Mucosa of stomach (tissue), 1 donor: Measurements from ENCODE around the gene KCNT2.
"Not testable (repeated sequence)": the region's sequence is repeated elsewhere in the genome, so short reads cannot be mapped to it uniquely, and the experiment has no call there.

ENCODE experiments used
- H3K27me3 ChIP-seq: one replicate; pipeline ENCODE4 v1.7.0; 2013; ENCODE audit warnings: mild to moderate bottlenecking, low read length; ENCODE audit not compliant: control insufficient read depth, insufficient read depth
- H3K36me3 ChIP-seq: one replicate; pipeline ENCODE4 v1.7.0; 2013; ENCODE audit warnings: low read length; ENCODE audit not compliant: control insufficient read depth, insufficient read depth
- H3K4me1 ChIP-seq: one replicate; pipeline ENCODE4 v1.7.0; 2013; ENCODE audit warnings: mild to moderate bottlenecking, low read length; ENCODE audit not compliant: control insufficient read depth, insufficient read depth
- H3K4me3 ChIP-seq: one replicate; pipeline ENCODE4 v1.7.0; 2013; ENCODE audit warnings: low read length
- H3K9ac ChIP-seq: one replicate; pipeline ENCODE4 v1.7.0; 2013; ENCODE audit warnings: mild to moderate bottlenecking, low read length, moderate library complexity
- H3K9me3 ChIP-seq: one replicate; pipeline ENCODE4 v1.7.0; 2013; ENCODE audit warnings: mild to moderate bottlenecking, low read length, moderate library complexity; ENCODE audit not compliant: control insufficient read depth
- donor health status: Pancreatic carcinoma.

KCNT2 gene

GRCh38 chr1:196543833-196544232 lies 64.4 kb downstream of the KCNT2 start:
- Histone ChIP-seq H3K36me3 (no peaks in the 10 kb centered on the region), H3K4me1 (no peaks in the 10 kb centered on the region), H3K9me3 (no peaks in the 10 kb centered on the region), H3K27me3 (no peaks in the 10 kb centered on the region), H3K9ac (no peak overlapping the region), H3K4me3 (no peak overlapping the region)

DNA sequence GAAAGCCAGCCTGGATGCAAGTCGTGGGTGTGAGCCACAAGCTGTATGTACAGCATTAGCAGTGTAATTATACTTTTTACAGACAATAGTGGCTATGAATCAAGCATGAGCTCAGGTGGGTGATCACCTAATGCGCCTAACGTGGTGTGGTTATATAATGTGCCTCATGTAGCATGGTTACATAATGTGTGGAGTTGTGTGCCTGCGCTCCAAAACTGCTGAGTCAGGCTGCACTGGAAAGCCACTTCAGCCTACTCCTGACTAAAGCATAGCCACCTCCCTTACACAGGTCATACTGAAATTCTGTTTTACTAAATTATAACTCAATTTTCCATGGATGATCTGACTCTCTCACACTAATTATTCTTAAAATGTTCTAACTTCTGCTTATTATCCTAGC lies 69.8 kb downstream of the KCNT2 start:
- H3K36me3 ChIP-seq, result no peaks in the 10 kb centered on the region
- H3K27me3 ChIP-seq, result no peaks in the 10 kb centered on the region
- H3K4me3 ChIP-seq, result no peak overlapping the region
- H3K9me3 ChIP-seq, result peaks cover 4% of the 10 kb centered on the region
- no peaks in the 10 kb centered on the region for H3K4me1 ChIP-seq
- no peak overlapping the region for H3K9ac ChIP-seq

GRCh38 chr1:196535727-196536126 lies 72.5 kb downstream of the KCNT2 start:
- peaks cover 4% of the 10 kb centered on the region for H3K9me3 ChIP-seq
- no peaks in the 10 kb centered on the region for H3K4me1 ChIP-seq
- H3K4me3 ChIP-seq, result no peak overlapping the region
- no peaks in the 10 kb centered on the region for H3K36me3 ChIP-seq
- no peaks in the 10 kb centered on the region for H3K27me3 ChIP-seq
- no peak overlapping the region for H3K9ac ChIP-seq

GRCh38 chr1:196531737-196532524 lies 76.3 kb downstream of the KCNT2 start:
- Histone ChIP-seq H3K4me3 (no peak overlapping the region), H3K9me3 (no peaks in the 10 kb centered on the region), H3K27me3 (no peaks in the 10 kb centered on the region), H3K36me3 (no peaks in the 10 kb centered on the region), H3K9ac (no peak overlapping the region), H3K4me1 (no peaks in the 10 kb centered on the region)

GRCh38 chr1:196527919-196528318 lies 80.3 kb downstream of the KCNT2 start:
- no peaks in the 10 kb centered on the region for H3K36me3 ChIP-seq
- H3K27me3 ChIP-seq, result no peaks in the 10 kb centered on the region
- no peaks in the 10 kb centered on the region for H3K4me1 ChIP-seq
- no peak overlapping the region for H3K9ac ChIP-seq
- H3K4me3 ChIP-seq, result no peak overlapping the region
- no peaks in the 10 kb centered on the region for H3K9me3 ChIP-seq

- H3K36me3 ChIP-seq, H3K4me1 ChIP-seq, H3K9me3 ChIP-seq, H3K4me3 ChIP-seq, H3K9ac ChIP-seq, H3K27me3 ChIP-seq: not testable (repeated sequence)
These were observed 85.5 kb downstream of the KCNT2 start for GRCh38 chr1:196522574-196523345.

DNA sequence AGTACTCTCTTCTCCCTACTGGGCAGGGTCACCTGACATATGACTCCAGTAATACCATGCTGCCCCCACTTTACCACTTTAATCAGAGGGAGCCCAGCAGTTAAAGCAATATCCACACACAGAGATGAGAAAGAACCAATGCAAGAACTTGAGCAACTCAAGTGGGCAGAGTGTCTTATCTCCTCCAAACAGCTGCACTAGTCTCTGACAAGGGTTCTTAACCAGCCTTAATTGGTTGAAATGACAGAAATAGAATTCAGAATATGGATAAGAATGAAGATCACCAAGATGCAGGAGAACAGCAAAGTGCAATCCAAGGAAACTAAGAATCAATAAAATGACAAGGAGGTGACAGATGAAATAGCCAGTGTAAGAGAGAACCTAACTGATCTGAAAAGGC lies 91.0 kb downstream of the KCNT2 start:
- Histone ChIP-seq H3K36me3 (no peaks in the 10 kb centered on the region), H3K9ac (no peak overlapping the region), H3K4me3 (no peak overlapping the region), H3K9me3 (no peaks in the 10 kb centered on the region), H3K27me3 (no peaks in the 10 kb centered on the region), H3K4me1 (no peaks in the 10 kb centered on the region)

DNA sequence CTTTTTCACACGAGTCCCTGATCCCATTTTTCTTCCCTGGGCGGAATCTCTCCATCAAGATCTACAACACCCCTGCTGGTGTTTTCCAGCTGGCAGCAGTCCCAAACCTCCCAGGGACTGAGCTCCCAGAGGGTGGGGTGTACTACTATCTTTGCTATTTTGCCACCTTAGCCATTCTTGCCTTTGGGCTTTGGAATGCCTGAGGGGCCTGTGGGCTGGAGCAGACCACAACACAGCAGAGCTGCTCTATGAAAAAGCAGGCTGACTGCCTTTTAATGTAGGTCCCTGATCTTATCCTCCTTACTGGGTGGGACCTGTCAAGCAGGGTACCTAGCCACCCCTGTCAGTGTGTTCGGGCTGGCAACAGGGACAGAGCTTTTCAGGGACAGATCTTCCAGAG lies 91.9 kb downstream of the KCNT2 start:
- Histone ChIP-seq H3K9ac (no peak overlapping the region), H3K4me1 (no peaks in the 10 kb centered on the region), H3K9me3 (no peaks in the 10 kb centered on the region), H3K4me3 (no peak overlapping the region), H3K27me3 (no peaks in the 10 kb centered on the region), H3K36me3 (no peaks in the 10 kb centered on the region)

GRCh38 chr1:196515904-196516303 lies 92.3 kb downstream of the KCNT2 start:
- Histone ChIP-seq H3K4me3 (no peak overlapping the region), H3K27me3 (no peaks in the 10 kb centered on the region)

DNA sequence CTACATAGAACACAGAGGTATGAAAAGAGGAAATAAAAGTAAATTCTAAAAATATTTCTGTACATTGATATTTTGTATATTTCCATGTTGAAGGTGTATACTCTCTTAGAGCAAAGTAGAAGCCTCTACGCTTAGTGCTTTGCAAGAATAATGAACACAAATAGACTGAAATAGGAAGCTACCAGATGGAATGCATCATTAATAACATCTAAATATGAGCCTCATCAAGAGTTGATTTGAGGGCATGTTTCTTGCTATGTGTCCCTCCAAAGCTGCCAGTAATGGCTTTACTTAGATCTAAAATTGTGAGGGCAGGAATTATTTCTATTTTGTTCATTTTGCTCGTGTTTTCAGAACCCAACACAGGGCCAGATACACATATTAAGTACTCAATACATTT lies 94.4 kb downstream of the KCNT2 start:
- no peak overlapping the region for H3K9ac ChIP-seq
- H3K27me3 ChIP-seq, result no peaks in the 10 kb centered on the region
- no peak overlapping the region for H3K4me3 ChIP-seq
- H3K36me3 ChIP-seq, result no peaks in the 10 kb centered on the region
- H3K4me1 ChIP-seq, result no peaks in the 10 kb centered on the region
- no peaks in the 10 kb centered on the region for H3K9me3 ChIP-seq

More at GRCh38 chr1:196515904-196516303, 92.3 kb downstream of the KCNT2 start:
- no peaks in the 10 kb centered on the region for H3K4me1 ChIP-seq
- no peaks in the 10 kb centered on the region for H3K36me3 ChIP-seq
- no peaks in the 10 kb centered on the region for H3K9me3 ChIP-seq
- no peak overlapping the region for H3K9ac ChIP-seq

GRCh38 chr1:196510451-196510850 lies 97.8 kb downstream of the KCNT2 start:
- H3K9ac ChIP-seq, result no peak overlapping the region
- no peaks in the 10 kb centered on the region for H3K36me3 ChIP-seq
- no peaks in the 10 kb centered on the region for H3K9me3 ChIP-seq
- no peak overlapping the region for H3K4me3 ChIP-seq
- no peaks in the 10 kb centered on the region for H3K27me3 ChIP-seq
- no peaks in the 10 kb centered on the region for H3K4me1 ChIP-seq

DNA sequence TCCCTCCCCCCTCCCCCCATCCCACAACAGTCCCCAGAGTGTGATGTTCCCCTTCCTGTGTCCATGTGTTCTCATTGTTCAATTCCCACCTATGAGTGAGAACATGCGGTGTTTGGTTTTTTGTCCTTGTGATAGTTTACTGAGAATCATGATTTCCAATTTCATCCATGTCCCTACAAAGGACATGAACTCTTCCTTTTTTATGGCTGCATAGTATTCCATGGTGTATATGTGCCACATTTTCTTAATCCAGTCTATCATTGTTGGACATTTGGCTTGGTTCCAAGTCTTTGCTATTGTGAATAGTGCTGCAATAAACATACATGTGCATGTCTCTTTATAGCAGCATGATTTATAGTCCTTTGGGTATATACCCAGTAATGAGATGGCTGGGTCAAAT lies 104.0 kb downstream of the KCNT2 start:
- H3K4me3 ChIP-seq, H3K9ac ChIP-seq, H3K27me3 ChIP-seq, H3K4me1 ChIP-seq, H3K36me3 ChIP-seq, H3K9me3 ChIP-seq: not testable (repeated sequence)
